GM21360 (cell line): Measurements from ENCODE around the gene ISY1.
"Not testable (repeated sequence)": the region's sequence is repeated elsewhere in the genome, so short reads cannot be mapped to it uniquely, and the experiment has no call there.

Experiments used
- ATAC-seq: cut with Tn5 transposase; IDR thresholded peaks from one replicate; pipeline ENCODE4 v1.9.1; 2021; ENCODE audit warnings: mild to moderate bottlenecking, moderate library complexity; ENCODE audit not compliant: unreplicated experiment

ISY1 gene

DNA sequence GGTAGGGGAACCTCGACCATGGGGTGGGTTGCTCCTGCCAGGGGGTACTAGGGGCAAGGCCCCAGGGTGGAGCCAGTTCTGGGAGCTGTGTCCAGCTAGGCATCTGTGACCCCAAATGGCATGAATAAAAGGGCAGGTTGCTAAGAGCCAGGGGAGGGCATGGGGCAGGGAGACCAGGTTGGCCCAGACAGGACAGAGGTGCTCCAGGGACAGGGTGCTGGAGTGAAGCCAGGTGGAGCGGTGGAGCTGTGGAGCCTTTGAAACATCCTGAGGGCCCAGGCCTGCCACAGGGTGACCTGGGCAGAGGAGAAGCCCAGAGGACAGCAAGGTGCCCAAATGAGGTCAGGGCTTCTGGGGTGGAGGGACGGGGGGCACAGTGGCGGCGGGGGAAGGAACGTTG, 72.6 kb downstream of the ISY1 start:
- ATAC-seq = not testable (repeated sequence)

DNA sequence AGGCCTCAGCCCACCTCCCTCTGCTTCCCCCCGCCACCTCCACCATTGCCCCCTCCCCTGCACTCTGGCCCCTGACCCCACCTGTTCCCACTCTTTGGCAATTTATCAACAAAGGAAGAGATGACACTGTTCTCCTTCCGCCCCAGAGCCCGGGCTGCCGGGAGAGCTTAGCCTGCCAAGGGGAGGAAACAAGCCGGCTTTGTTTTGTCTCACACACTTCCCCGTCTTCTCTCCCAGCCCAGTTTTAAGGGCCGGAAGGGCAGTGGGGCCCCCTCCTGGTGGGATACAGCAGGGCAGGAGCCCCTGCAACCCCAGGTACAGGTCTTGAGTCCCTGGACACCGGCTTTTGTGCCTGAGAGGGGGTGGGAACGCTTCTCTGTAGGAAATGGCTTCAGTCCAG, 73.0 kb downstream of the ISY1 start:
- not testable (repeated sequence) for ATAC-seq

DNA sequence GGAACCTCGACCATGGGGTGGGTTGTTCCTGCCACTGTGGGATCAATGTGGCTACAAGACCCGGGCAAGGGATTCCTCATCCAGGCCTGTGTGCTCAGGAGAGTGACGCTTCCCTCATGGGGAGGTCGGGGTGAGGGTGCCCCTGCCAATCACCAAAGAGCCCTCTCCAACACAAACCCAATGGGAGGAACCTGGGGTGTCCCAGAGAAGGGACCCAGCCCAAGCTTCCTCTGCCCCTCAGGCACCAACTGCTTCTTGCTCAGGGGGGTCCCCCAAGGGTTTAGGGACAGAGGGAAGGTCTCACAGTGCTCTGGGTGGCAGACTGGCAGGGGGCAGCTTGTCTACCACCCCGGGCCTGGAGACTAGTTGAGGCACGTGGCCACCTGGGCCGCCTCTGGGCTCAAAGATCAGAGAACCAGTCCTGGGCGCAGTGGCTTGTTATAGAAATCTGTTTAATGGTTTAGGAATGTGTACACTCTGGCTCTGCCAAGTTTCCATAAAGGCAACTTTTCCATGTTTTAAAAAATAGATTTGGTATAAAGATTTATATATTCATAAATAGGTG, 73.6 kb downstream of the ISY1 start:
- ATAC-seq = no peak

DNA sequence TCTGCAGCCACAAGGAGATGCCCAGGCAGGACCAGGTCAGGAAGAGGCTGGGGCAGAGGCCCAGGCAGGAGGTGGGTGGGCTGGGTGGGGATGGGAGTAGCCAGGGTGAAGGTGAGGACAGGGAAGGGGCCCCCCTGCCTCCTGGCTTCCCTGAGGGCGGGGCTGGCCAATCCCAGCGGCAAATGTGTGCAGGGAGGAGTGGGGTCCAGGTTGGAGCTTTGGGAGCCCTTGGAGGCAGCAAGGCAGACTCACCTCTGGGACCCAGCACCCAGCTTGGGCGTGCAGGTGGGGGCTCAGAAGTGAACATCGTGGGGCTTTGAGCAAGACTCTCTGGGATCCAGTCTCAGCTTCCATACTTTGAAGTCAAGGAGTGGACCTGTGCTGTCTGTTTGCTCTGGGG, 75.0 kb downstream of the ISY1 start:
- ATAC-seq = no peak

DNA sequence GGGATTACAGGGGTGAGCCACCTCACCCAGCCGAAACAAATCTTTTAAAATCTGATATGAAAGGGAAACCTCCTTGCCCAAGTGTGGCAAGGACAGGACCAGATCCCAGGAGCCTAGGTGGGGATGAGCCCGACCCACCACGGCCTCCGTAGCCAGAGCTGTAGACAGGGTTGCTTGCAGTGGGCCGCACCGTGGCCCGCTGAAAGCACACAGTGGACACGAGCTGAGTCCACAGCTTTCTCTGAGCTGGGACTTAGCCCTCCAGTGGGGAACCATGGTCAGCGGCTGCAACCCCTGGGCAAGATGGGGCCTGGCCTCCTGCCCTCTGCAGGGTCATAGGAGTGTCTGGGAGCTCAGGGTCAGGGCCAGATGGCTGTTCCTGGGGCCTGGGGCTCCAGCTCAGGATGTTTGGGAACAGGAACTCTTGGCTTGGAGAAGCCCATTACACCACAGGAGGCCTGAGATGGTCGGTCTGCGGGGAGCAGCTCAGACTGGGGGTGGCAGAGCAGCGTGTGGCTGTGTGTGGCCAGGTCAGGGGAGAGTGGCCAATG, 75.6 kb downstream of the ISY1 start:
- ATAC-seq = no peak

DNA sequence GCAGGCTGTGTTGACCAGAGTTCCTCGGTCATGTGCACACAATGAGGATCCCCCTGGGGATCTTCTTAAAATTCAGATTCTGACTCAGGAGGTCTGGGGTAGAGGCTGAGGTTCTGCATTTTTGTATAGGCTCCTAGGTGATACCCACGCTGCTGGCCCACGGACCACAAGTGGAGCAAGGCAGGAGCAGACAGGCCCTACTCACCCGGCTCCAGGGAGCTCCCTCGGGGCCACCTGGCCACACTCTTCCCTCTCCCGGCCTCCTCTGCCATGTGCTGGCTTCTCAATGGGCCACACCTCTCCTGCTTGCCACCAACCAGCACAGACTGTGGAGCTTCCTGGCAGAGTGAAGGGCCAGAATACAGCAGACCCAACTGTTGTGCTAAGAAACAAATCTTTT, 76.4 kb downstream of the ISY1 start:
- no peak for ATAC-seq

DNA sequence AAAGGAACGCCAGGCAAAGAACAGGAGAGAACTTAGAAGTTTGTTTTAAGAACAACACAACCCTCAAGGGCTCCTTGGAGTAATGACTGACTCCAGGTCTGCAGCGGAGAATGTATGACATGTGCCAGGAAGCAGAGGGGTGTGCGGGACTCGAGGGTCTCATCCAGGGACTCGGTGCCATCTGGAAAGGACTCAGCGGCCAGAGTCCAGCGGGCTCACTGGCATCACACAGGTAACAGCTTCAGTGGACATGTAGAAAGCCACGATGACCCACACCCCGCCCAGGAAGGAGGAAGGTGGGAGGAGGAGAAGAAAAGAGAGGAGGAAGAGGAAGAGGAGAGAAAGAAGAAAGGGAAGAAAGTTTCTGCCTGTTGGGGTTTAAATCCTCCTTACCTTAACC, 78.8 kb downstream of the ISY1 start:
- no peak for ATAC-seq

DNA sequence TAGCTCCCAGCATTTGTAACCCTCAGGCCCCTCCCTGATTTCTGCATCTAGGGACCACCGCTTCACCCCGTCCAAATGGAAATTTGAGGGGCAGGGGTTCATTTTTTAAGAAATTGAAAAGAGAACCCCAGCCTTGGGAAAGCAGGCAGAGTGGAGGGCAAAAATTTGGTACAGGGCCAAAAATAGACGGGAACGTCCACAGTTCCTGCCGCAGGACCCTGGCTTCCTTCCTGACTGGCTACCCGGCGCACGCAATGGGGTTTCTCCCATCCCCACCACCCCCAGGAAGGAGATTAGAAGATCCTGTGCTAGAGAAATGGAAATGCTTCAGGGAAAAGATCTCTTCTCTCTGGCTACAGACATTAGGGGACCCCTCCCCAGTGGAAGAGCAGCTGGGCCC, 79.4 kb downstream of the ISY1 start:
- ATAC-seq = no peak

DNA sequence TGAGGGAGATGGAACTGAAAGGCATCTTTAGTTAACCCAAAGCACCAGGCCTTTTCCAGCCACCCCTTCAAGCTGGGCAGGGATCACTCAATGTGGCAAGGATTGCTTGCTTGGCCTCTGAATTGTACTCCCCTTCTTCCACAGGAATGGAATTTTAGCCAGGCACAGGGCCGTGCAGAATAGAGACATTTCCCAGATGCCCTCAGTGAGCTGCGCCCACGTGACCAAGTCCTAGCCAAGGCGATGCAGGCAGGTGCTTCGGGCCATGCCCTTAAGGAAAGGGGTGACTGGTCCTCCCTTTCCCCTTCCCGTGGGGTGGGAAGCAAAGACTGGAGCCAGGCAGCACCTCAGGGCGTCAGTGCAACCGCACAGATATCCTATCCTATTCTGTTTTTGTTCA, 82.4 kb downstream of the ISY1 start:
- no peak for ATAC-seq
